Fibroblast of mammary gland (primary cell): ENCODE measurements around the gene HDC.

Experiments
- DNase-seq: peaks from one replicate; pipeline ENCODE4 v3.0.0-alpha.2; 2010; ENCODE audit warnings: low read depth
- H3K4me3 ChIP-seq: 2 replicates; pipeline ENCODE4 v1.5.1; 2011; ENCODE audit warnings: low read depth, mild to moderate bottlenecking, low read length, moderate library complexity; ENCODE audit not compliant: control insufficient read depth
- TF ChIP-seq, protein P1 (sequence below): conservative IDR thresholded peaks from 2 replicates; pipeline ENCODE4 v1.5.1; 2011; ENCODE audit warnings: low read depth, low read length, inconsistent platforms; ENCODE audit not compliant: control insufficient read depth, insufficient read depth

HDC gene

DNA sequence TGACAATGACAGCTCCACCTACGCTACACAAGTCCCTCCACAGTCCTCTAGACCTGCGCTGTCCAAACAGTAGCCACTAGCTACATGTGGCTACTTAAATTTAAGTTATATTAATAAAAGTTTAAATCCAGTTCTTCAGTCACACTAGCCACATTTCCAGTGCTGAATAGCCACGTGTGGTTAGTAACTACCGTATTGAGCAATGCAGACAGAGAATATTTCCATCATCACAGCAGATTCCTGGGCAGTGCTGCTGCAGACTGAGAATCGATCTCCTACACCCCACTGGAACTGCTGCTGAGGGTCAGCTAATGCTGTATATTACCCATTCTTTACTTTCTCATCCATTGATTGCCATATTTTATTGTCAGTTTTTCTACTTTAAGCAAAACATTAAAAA lies 40.9 kb downstream of the HDC start:
- no peak overlapping the region for H3K4me3 ChIP-seq
- peak; percentile 37 for DNase-seq
- TF ChIP-seq, protein P1, sequence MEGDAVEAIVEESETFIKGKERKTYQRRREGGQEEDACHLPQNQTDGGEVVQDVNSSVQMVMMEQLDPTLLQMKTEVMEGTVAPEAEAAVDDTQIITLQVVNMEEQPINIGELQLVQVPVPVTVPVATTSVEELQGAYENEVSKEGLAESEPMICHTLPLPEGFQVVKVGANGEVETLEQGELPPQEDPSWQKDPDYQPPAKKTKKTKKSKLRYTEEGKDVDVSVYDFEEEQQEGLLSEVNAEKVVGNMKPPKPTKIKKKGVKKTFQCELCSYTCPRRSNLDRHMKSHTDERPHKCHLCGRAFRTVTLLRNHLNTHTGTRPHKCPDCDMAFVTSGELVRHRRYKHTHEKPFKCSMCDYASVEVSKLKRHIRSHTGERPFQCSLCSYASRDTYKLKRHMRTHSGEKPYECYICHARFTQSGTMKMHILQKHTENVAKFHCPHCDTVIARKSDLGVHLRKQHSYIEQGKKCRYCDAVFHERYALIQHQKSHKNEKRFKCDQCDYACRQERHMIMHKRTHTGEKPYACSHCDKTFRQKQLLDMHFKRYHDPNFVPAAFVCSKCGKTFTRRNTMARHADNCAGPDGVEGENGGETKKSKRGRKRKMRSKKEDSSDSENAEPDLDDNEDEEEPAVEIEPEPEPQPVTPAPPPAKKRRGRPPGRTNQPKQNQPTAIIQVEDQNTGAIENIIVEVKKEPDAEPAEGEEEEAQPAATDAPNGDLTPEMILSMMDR, result no peak

DNA sequence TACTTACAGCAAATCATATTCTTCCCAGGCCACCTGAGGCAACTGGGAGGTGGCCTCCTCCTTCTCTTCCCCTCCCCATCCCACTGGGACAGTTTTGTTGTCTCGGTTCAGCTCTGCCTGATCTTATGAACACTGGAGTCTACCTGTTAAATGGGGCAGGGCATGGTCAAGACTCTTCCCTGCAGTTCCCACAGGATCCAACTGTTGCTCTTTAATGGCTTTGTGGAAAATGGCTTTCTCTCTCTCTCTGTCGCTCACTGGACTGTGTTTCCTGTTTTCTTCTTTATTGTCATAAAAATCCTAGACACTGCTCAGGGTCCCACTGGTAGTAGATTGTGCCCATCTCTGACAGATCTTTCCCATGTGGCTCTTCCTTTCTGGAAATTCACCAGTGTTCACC lies 43.3 kb downstream of the HDC start:
- no peak for DNase-seq
- no peak overlapping the region for H3K4me3 ChIP-seq
- TF ChIP-seq, protein P1, result no peak

DNA sequence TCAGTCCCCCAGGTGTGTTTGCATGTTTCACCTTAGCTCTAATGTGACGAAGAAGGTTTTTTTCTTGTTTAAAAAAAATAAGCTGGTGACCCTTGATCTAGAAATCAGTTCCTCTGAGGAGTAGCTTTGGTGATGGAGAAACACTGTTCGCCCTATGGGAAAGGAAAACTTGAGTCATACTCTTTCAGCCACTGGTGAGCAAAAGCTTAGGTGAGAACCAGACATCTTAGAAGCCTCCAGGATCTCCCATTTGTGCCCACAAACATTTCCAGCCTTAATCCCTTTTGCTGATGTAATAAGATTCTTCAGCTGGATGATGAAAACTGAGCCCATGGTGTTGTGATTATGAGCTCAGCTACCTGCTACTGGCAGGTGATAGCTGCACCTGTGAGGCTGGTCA lies 45.7 kb downstream of the HDC start:
- peak; percentile 20 for DNase-seq
- no peak overlapping the region for H3K4me3 ChIP-seq
- TF ChIP-seq, protein P1, result no peak

DNA sequence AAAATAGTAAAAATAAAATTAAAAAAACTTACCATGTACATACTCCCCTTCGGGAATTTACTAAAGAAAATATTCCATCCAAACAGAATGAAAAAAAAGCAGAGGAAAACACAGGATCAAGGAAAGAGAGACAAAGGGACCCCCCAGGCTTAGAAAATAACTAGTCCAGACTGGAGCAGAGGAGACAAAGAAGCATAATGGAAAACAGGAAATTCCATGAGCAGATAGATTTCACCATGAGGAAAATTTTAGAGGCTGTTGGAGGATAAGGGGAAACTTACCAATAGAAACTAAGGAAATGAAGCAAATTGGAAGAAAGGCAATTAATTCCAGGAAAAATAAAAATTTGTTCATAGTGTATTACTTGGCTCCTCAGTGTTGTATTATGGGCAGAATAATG lies 46.8 kb downstream of the HDC start:
- no peak for DNase-seq
- TF ChIP-seq, protein P1, result no peak
- no peak overlapping the region for H3K4me3 ChIP-seq

DNA sequence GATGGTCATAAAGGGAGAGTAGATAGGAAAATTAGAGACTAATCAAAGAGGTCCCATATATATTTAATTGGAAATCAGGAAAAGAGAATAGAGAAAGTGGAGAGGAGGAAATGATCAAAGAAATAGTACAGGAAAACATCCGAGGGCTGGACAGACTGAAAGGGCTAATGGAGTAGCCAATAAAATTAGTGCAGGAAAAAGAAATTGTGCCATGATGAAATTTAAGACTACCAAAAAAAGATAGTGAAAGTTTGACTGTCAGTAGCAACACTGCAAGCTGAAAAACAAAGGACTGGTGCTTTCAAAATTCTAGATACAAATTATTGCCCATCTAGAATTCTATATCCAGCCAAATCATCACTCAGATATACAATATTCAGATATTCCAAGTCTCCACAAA lies 47.2 kb downstream of the HDC start:
- no peak for DNase-seq
- TF ChIP-seq, protein P1, result no peak
- no peak overlapping the region for H3K4me3 ChIP-seq

DNA sequence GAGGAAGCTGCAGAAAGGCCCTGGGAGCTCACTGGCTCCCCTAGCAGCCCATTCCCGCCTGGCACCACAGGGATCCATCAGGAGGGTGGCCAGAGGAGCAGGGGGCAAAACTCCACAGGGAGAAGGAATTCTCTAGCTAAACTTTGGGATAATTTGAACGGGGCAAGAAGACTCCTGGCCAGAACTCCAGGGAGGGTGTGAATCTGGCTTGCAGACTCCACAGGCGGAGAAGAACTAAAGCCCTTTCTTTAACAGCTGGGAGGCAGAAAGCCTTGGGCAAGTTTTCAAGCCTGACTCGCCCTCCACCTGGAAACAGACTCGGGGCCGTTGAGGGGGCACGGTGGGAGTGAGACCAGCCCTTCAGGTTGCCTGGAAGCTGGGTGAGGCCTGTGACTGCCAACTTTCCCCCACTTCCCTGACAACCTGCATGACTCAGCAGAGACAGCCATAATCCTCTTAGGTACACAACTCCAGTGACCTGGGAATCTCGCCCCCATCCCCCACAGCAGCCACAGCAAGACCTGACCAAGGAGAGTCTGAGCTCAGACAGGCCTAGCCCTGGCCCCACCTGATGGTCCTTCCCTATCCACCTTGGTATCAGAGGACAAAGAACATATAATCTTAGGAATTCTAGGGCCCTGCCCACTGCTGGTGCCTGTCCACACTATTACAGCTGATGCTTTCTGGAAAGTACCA lies 54.9 kb downstream of the HDC start:
- TF ChIP-seq, protein P1, result no peak
- H3K4me3 ChIP-seq, result no peak overlapping the region
- DNase-seq, result no peak

DNA sequence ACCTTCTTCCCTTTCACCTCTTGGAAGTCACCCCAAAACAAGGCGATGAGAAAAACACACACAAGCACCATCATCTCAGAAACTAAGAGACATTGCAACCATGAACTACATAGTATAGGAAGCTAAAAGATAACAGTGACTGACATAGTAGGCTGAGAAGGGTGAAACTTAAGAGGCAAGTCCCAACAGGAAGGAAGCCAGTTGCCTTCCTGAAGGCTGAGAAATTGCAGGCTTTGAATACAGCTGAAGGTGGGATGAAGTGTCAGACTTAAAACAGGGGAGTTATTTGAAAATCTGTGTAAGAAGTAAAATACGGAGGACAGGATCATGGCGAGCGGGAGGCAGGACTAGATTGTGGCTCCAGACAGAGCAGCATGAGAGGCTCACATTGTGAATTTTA lies 55.7 kb downstream of the HDC start:
- H3K4me3 ChIP-seq, result no peak overlapping the region
- TF ChIP-seq, protein P1, result no peak
- DNase-seq, result no peak
